HG02840 (cell line): ENCODE results near the gene MARCHF7.
"Not testable (repeated sequence)": the region's sequence is repeated elsewhere in the genome, so short reads cannot be mapped to it uniquely, and the experiment has no call there.

Experiments used
- ATAC-seq: cut with Tn5 transposase; IDR thresholded peaks from one replicate; pipeline ENCODE4 v1.9.1; 2021; ENCODE audit warnings: mild to moderate bottlenecking, moderate library complexity, moderate number of reproducible peaks; ENCODE audit not compliant: unreplicated experiment, low FRiP score

The MARCHF7 gene, protein sequence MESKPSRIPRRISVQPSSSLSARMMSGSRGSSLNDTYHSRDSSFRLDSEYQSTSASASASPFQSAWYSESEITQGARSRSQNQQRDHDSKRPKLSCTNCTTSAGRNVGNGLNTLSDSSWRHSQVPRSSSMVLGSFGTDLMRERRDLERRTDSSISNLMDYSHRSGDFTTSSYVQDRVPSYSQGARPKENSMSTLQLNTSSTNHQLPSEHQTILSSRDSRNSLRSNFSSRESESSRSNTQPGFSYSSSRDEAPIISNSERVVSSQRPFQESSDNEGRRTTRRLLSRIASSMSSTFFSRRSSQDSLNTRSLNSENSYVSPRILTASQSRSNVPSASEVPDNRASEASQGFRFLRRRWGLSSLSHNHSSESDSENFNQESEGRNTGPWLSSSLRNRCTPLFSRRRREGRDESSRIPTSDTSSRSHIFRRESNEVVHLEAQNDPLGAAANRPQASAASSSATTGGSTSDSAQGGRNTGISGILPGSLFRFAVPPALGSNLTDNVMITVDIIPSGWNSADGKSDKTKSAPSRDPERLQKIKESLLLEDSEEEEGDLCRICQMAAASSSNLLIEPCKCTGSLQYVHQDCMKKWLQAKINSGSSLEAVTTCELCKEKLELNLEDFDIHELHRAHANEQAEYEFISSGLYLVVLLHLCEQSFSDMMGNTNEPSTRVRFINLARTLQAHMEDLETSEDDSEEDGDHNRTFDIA

DNA sequence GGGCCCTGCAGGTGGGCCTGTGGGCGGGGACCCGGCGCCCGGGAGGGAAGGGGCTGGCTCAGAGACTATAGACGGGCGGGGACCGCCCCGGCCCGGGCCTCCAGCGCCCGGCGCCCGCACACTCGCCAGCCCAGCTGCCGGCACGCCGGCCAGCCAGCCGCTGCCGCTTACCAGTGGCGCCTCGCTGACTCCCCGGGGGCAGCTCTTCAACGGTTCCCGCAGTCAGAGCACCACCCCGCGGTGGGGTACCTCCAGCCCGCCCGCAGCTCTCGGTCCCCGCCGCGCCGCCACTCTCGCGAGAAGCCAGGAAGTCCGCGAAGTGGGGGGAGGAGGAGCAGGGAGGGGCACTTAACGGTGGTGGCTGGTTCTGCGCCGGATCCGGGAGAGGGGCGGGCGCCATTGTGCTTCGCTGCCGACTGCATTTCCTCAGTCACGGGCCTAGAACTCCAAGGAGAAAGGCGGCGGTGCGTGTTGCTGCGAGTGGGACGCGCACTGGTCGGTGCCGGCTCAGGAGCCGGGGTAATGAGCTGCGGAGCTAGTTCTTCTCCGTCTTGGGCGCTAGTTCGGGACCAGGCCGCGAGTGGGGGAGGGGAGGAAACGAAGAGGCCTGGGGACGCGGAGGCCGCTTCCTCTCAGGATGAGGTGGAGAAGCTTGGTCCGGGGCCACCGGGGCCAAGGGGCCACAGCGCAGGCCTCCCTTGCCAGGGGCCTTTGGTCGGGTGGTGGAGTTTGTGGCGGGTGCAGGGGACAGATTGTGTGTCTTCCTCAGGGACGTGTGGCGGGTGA, at the start of gene MARCHF7:
Gene MARCHF7 (plus strand): TSS at position 364 of the 786 bp plus-strand sequence. CDS start 16,517 bp downstream, outside the sequence.
- ATAC-seq = peak; percentile 97

DNA sequence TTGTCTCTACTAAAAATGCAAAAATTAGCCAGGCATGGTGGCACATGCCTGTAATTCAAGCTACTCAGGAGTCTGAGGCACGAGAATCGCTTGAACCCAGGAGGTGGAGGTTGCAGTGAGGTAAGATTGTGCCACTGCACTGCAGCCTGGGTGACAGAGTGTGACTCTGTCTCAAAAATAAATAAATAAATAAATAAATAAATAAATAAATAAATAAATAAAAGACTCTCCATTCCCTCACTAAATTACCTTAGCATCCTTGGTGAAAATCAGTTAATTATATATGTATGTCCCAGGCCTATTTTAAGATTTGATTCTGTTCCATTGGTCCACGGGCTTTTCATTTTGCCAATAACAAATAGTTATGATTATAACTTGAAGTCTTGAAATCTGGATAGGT, 44.9 kb upstream of the MARCHF7 start:
- ATAC-seq = not testable (repeated sequence)

DNA sequence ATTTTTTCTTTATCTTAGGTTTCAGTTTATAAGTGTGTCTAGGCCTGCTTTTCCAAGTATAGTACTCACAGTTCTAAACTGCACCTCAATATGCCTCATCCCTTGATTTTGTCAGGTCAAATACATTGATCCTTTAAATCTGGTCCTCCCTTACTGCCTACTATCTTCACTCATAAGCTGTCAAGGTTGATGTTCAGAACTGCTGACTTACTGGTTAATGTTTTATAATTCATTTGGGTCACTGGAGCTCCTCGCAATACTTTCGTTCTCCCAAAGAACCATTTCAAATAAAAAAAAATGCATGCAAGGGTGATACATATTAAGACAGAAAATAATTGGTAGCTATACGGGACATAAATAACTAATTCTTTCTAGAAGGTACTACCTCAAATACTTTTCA, 41.3 kb upstream of the MARCHF7 start:
- no peak for ATAC-seq

DNA sequence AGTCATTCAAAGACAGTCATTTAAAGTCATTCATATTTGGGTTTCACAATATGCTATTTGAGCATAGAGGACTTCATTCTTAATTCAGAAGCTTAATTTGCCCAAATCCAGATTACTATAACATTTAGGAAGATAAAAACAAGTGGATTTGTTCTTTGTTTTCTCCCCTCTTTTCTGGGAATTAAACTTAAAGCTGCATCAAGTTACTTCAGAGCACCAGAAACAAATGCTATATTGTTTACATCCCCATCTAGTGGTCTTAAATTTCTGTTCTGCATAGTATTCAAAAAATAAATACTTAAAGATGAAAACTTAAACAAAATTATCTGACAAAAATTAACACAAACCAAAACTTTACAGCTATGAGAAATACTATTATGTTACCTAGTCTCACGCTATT, 34.7 kb upstream of the MARCHF7 start:
- no peak for ATAC-seq

DNA sequence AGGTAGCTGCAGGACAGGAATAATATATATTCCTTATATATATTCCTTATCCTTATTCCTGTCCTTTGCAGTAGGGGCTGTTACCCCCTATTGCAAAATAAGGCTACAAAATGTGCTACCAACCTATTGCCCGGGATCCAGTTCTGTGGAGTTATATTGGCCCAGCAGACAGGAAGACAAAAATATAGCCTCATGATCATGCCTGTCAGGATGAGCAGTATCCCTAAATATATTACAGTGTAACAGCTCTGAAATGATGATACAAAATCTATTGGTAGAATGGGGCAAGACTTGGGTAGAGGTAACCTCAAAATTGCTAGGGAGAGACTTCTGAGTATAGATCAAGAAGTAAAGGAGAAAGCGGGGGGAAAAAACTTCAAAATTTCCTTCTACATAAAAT, 31.6 kb upstream of the MARCHF7 start:
- ATAC-seq = no peak

DNA sequence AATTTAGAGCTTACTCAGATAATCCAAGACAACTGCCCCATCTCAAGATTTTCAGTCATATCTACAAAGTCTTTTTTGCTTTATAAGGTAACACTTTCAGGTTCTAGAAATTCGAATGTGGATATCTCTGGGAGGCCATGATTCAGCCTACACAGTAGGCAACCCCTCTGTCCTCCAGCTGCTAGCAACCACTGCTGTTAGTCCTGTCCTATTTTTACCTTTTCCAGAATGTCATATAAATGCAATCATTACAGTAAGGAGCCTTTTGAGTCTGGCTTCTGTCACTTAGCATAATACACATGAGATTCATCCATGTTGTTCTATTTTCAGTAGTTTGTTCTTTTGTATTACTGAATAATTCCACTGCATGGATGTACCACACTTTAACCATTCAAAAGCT, 28.5 kb upstream of the MARCHF7 start:
- ATAC-seq = no peak

DNA sequence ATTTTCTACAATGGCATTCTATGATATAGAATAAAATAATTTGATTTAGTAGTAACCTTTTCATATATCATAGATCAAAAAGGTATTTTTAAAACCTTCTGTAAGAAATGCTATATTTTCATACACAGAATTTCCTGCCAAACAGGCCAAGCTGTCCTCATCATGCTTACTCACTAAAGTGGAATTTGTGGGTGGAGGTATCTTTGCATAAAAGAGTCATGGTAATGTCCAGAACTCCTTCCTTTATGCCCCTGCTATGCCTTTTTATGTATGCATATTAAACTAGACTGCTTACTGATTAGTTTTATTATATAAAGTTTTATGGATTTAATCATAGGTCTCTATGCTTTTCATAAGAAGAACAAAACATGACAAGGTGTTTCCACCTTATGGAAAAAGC, 27.5 kb upstream of the MARCHF7 start:
- ATAC-seq = no peak

DNA sequence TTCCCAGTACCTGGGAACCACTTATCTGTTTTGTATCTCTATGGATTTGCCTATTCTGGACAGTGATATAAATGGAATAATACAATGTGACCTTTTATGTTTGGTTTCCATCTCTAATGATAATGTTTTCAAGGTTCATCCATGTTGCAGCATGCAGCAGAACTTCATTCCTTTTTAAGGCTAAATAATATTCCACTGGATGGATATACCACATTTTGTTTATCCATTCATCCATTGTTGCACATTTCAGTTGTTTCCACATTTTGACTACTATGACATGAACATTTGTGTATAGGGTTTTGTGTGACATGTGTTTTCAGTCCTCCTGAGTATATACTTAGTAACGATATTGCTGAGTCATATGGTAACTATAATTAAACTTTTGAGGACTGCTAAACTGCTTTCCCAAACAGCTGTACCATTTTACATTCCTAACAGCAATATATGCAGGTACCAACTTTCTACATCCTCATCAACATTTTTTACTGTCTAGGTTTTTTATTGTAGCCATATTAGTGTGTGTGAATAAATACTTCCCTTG, 17.7 kb upstream of the MARCHF7 start:
- ATAC-seq = no peak

DNA sequence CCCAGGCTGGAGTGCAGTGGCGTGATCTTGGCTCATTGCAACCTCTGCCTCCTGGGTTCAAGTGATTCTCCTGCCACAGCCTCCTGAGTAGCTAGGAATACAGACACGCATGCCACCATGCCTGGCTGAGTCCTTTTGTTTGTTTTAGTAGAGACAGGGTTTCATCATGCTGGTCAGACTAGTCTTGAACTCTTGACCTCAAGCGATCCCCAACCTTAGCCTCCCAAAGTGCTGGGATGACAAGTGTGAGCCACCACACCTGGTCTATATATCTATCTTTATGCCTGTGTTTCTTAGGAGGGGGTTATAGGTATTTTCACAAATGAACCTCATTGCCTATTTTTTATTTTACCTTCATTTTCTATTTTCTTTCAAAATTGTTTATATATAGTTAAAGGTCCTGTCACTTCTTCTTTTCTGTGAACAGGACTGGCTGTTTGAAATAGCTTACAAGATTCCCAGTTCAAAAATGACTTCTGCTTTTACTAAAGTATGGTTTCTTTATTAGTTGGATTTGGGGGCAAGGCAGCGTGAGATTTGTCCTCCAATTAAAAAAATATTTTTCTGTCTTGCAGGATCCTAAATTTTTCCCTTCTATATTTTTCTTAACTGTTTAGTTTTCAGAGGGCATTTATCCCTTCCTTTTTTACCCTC, 16.4 kb upstream of the MARCHF7 start:
- no peak for ATAC-seq

DNA sequence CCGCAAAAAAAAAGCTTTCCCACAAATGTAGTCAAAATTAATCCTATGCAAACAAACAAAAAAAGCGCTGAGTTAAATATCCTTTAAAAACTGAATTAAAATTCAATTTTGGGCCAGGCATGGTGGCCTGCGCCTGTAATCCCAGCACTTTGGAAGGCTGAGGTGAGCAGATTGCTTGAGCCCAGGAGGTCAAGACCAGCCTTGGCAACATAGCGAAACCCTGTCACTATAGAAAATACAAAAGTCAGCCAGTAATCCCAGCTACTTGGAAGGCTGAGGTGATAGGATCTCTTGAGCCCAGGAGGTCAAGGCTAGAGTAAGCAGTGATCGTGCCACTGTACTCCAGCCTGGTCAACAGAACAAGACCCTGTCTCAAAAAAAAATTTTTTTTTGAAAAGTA, 8.8 kb upstream of the MARCHF7 start:
- no peak for ATAC-seq

DNA sequence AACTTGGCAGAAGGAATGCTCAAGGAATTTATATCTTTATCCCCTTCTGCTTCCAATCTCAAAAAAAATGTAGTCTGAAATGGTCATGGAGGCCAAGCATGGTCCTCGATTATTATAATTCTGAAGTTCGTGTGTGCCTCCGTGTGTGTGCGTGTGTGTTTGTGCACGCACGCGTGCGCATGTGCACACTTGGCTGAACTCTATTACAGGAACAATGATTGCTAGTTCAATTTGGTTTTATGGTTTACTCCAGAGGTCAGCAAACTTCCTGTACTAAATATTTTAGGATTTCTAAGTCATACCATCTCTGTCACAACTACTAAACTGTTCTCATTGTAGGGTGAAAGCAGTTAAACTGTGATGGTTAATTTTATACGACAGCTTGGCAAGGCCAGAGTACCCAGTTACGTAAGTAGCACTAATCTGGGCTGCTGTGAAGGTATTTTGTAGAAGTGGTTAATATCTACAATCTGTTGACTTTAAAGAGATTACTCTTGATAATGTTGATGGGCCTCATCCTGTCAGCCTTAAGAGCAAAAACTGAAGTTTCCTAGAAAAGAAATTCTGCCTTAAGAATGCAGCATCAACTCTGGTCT, 5.8 kb upstream of the MARCHF7 start:
- no peak for ATAC-seq

DNA sequence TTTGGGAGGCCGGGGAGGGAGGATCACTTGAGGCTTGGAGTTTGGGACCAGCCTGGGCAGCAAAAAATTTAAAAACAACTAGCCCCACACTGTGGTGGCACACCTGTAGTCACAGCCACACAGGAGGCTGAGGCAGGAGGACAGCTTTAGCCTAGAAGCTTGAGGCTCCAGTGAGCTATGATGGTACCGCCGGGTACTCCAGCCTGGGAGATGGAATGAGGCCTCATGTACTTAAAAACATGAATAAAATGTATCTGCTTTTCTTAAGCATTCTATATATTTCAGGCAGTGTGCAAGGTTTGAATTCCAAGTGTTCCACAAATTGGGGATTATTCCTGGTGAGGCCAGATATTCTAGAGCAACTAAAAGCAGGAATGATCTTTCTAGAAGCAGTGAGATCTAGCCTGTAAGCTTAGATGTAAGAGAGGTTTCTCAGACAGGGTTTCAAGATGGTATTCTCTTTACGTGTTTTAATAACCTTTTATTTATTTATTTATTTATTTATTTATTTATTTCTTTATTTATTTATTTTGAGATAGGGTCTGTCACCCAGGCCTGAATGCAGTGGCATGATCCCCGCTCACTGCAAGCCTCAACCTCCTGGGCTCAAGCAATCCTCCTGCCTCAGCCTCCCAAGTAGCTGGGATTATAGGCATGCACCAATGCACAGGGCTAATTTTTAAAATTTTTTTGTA, 4.1 kb upstream of the MARCHF7 start:
- ATAC-seq = no peak

DNA sequence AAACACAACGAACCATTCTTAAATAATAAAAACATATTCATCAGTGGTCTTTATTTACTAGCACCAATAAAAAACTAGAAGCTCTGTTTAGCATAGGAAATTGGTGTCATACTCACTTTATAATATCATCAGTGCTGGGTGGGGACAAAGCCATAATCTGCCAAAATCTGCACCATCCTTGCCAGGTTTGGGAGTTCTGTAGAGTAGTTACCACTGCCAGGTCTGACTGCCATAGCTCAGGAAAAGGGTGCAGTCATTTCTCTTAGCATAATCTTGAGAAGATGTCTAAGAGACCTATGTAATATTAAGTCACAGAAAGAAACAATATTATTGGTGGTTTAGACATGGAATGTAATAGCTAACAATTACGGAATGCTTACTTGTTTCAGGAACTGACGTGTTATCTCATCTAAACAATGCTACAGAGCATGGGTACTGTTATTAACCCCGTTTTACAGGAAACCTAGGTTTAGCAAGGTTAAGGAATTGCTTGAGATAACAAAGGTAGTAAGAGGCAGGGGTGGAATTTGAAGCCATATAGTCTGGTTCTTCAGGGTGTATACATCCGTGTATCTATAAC, 1.6 kb upstream of the MARCHF7 start:
- ATAC-seq = no peak

DNA sequence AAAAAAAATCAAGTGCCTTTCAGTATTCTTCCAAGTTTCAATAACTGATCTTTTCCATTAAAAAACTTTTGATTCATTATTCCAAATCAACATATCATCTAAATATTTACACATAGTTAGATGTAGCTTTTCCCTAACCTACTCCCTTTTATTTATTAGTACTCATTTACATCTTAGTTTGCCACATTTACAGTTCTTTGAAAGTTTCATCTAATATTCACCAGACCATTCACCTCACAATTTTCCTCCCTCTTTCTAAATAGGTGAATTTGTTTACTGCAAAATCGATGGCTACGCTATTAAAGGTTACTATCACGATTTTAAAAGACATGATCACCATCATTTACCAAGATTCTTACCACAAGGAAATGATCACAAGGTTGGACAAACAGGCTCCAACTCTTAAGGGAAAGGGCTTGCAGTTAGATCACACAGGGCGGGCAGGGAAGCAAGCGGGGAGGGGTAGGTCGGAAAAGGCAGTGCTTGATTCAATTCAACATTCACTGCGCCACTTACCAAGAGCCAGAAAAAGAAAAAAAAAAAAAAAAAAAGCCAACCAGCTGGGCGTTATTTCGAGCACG, 654 bp upstream of the MARCHF7 start:
- no peak for ATAC-seq

DNA sequence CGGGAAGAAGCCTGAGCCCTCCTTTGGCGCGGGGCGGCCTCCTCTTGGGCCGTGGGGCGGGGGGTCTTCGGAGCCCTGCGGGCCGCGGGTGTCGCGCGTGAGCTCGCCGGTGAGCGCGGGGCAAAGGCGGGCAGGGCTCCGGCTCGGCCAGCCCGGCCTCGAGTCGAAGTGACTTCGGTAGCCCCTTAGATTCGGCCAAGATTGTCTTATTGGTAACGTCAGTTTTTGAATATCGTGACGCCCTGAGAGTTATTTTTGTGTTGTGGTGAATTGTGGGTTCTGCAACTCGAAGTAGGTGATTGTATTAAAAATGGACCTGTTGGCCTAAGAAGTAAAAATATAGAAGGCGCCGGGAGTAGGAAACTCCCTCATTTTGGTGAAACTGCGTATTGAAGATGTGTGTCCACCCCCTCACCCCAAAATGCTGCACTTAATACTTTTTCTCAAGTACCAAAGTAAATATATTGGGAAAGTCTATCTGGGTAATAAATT, 669 bp downstream of the MARCHF7 start:
- ATAC-seq = peak; percentile 2

DNA sequence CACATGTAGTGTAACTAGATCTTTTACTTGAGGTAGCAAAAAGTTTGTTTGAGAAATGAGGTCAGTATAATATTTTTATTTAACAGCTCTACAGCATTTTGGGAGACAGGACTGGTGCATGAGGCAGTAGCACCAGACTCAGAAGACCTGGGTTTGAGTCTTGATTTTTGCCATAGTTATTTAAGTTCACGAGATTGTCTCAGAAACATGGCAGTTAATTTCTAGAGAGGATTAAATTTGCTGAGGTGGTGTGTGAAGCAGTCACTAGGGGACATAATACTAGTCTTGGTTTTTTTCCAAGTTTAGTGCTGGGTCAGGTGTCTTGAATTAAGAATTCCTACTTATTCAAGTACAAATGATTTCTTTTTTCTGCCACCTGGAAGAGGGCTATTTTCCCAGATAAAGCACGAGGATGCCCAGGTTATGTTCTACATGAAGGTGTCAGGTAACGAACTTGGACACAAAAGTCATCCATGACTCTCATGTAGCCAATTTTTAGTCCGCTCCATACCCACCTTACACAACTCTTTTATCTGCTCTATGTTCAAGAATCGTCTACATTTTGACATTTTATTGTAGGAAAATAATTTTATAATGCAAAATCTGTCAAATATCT, 1.4 kb downstream of the MARCHF7 start:
- no peak for ATAC-seq

DNA sequence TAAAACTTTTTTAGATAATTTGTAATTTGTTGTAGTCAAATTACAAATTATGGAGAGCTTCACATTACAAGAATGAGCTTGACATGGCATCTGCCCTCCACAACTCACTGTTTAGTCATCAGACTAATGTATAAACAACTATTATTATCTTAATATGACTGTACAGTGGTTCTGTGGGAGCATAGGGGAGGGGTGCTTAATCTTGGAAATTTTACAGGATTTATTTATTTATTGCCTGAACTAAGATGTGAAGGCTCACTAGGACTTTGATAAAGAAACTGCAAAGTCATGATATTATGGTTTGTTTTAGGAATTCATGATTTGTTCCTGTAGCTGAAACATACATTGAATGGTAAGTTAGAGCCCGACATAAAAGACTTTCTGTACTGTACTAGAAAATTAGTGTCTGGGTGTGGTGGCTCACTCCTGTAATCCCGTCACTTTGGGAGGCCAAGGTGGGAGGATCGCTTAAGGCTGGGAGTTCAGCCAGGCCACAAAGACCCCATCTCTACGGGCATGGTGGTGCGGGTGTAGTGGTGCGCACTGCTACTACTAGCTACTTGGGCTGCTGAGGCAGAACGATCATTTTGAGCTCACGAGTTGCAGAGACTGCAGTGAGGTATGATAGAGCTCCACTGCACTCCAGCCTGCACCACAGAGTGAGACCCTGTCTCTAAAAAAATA, 2.1 kb downstream of the MARCHF7 start:
- no peak for ATAC-seq

DNA sequence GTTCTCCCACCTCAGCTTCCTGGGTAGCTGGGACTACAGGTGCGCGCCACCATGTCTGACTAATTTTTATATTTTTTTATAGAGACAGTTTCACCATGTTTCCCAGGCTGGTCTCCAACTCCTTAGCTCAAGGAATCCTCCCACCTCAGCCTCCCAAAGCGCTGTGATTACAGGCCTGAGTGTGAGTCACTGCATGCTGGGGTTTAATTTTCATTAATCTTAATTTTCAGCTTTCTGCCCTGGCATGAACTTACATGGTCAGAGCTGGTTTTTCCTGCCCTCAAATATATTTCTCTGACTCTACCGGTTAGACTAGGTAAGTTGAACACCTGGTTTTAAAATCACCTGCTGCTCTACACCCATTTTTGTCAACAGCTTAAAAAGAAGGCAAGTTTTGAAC, 3.1 kb downstream of the MARCHF7 start:
- ATAC-seq = no peak
